Fibroblast of lung (primary cell): ENCODE data around the gene THEM5. TPM values are rescaled to one million over a fixed set of nuclear protein-coding genes. Genes with fewer than 3 reads are reported as not detected.

Experiments used
- DNase-seq, 2 donors: peaks; one replicate each; pipeline versions ENCODE4 v3.0.0 to v3.0.0-alpha.2; 2010; ENCODE audit warnings: low read depth in 2 of 2
- H2AFZ ChIP-seq: 2 replicates; pipeline ENCODE4 v1.5.1; 2012; ENCODE audit warnings: low read length, control low read depth, inconsistent platforms
- H3K27ac ChIP-seq: 2 replicates; pipeline ENCODE4 v1.5.1; 2011; ENCODE audit warnings: low read length, control low read depth; ENCODE audit not compliant: insufficient read depth
- H3K27me3 ChIP-seq: 2 replicates; pipeline ENCODE4 v1.5.1; 2011; ENCODE audit warnings: mild to moderate bottlenecking, low read length; ENCODE audit not compliant: control insufficient read depth, insufficient read depth
- H3K36me3 ChIP-seq: 2 replicates; pipeline ENCODE4 v1.5.1; 2011; ENCODE audit warnings: low read length; ENCODE audit not compliant: control insufficient read depth, insufficient read depth
- H3K4me1 ChIP-seq: 2 replicates; pipeline ENCODE4 v1.5.1; 2011; ENCODE audit warnings: low read length; ENCODE audit not compliant: control insufficient read depth, insufficient read depth; ENCODE audit errors: extremely low read depth
- H3K4me2 ChIP-seq: 2 replicates; pipeline ENCODE4 v1.5.1; 2011; ENCODE audit warnings: low read length, control low read depth; ENCODE audit not compliant: insufficient read depth; ENCODE audit errors: extremely low read depth
- H3K4me3 ChIP-seq, 4 experiments: fragments of 200-600 bp in 1 of 4; sonication (generic) in 1 of 4; replicated peaks in 1 of 4; 2 replicates each; pipeline ENCODE4 v1.5.1; 2011 to 2016; ENCODE audit warnings: low read length in 4 of 4, low read depth in 3 of 4, mild to moderate bottlenecking in 3 of 4, control low read depth in 2 of 4, inconsistent platforms in 1 of 4, mixed read lengths in 1 of 4; ENCODE audit not compliant: insufficient read depth in 1 of 4; ENCODE audit errors: control extremely low read depth in 1 of 4
- H3K79me2 ChIP-seq: 2 replicates; pipeline ENCODE4 v1.5.1; 2012; ENCODE audit warnings: mild to moderate bottlenecking, low read length, inconsistent platforms; ENCODE audit not compliant: control insufficient read depth, insufficient read depth
- H3K9ac ChIP-seq: 2 replicates; pipeline ENCODE4 v1.5.1; 2011; ENCODE audit warnings: mild to moderate bottlenecking, low read length, control low read depth; ENCODE audit not compliant: insufficient read depth
- H3K9me3 ChIP-seq: 2 replicates; pipeline ENCODE4 v1.5.1; 2012; ENCODE audit warnings: low read depth, low read length; ENCODE audit not compliant: control insufficient read depth, insufficient read depth
- H4K20me1 ChIP-seq: 2 replicates; pipeline ENCODE4 v1.5.1; 2011; ENCODE audit warnings: low read length; ENCODE audit not compliant: control insufficient read depth, insufficient read depth; ENCODE audit errors: extremely low read depth
- EZH2 ChIP-seq: IDR thresholded peaks from 2 replicates; pipeline ENCODE4 v1.5.1; 2012; ENCODE audit warnings: low read length, control low read depth, mild to moderate bottlenecking; ENCODE audit errors: missing control alignments
- polyA plus RNA-seq, 2 donors: library from polyadenylated mRNA; depleted of rRNA in 1 of 2; stranded (reverse) in 1 of 2; unstranded in 1 of 2; fragments of >200 nt; gene quantifications; 2 replicates each; pipeline ENCODE4 v1.2.1, GENCODE V29; 2011 to 2012; ENCODE audit warnings: missing spikeins in 1 of 2
- total RNA-seq: library from RNA; depleted of rRNA; stranded (reverse); fragments of >200 nt; gene quantifications from 2 replicates; pipeline ENCODE4 v1.2.1, GENCODE V29; 2014
- TF ChIP-seq, protein P1 (sequence below), 2 donors: IDR thresholded peaks in 1 of 2; conservative IDR thresholded peaks in 1 of 2; 1 replicate in 1 of 2; 2 replicates in 1 of 2; pipeline ENCODE4 v1.5.1; 2011 to 2012; ENCODE audit warnings: low read length in 2 of 2, control low read depth in 1 of 2, inconsistent platforms in 1 of 2, low read depth in 1 of 2, mild to moderate bottlenecking in 1 of 2

The THEM5 gene
- total and polyA plus RNA-seq, 2 donors (not counting 1 experiment from before 2014, with no cell fraction given) = not detected

DNA sequence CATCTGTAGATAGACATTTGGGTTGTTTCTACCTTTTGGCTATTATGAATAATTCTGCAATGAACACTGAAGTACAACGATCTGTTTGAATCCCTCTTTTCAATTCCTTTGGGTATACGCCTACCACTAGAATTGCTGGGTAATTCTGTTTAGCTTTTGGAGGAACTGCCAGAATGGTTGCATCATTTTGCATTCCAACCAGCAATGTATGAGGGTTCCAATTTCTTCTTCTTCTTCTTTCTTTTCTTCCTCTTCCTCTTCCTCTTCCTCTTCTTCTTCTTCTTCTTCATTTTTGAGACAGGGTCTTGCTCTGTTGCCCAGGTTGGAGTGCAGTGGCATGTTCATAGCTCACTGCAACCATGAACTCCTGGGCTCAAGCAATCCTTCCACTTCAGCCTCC lies 13.8 kb upstream of the THEM5 start:
- TF ChIP-seq EZH2 = no peak
- TF ChIP-seq, protein P1, sequence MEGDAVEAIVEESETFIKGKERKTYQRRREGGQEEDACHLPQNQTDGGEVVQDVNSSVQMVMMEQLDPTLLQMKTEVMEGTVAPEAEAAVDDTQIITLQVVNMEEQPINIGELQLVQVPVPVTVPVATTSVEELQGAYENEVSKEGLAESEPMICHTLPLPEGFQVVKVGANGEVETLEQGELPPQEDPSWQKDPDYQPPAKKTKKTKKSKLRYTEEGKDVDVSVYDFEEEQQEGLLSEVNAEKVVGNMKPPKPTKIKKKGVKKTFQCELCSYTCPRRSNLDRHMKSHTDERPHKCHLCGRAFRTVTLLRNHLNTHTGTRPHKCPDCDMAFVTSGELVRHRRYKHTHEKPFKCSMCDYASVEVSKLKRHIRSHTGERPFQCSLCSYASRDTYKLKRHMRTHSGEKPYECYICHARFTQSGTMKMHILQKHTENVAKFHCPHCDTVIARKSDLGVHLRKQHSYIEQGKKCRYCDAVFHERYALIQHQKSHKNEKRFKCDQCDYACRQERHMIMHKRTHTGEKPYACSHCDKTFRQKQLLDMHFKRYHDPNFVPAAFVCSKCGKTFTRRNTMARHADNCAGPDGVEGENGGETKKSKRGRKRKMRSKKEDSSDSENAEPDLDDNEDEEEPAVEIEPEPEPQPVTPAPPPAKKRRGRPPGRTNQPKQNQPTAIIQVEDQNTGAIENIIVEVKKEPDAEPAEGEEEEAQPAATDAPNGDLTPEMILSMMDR (conservative IDR thresholded peaks at IDR 0.05 in 1 of 2, IDR thresholded peaks at IDR 0.05 in 1 of 2; ENCODE audit: low read depth in 1 of 2, low read length in 2 of 2) = no peak
- DNase-seq = peak in 1 of 2 donors; percentile 37
- Histone ChIP-seq H3K9ac (no peak overlapping the region), H3K4me1 (peaks cover 2% of the 10 kb centered on the region), H3K27ac (no peak overlapping the region), H3K4me3 (no peak overlapping the region), H3K4me2 (no peak overlapping the region), H3K27me3 (no peaks in the 10 kb centered on the region), H4K20me1 (no peaks in the 10 kb centered on the region), H2AFZ (no peak overlapping the region), H3K79me2 (no peaks in the 10 kb centered on the region), H3K9me3 (no peaks in the 10 kb centered on the region), H3K36me3 (no peaks in the 10 kb centered on the region)

- no peaks in the 10 kb centered on the region for H3K36me3 ChIP-seq
- no peak overlapping the region for H3K4me2 ChIP-seq
- H3K79me2 ChIP-seq = no peaks in the 10 kb centered on the region
- TF ChIP-seq, protein P1 (conservative IDR thresholded peaks at IDR 0.05 in 1 of 2, IDR thresholded peaks at IDR 0.05 in 1 of 2; ENCODE audit: low read depth in 1 of 2, low read length in 2 of 2) = no peak
- TF ChIP-seq EZH2 = no peak
- no peaks in the 10 kb centered on the region for H3K9me3 ChIP-seq
- no peak for DNase-seq
- no peak overlapping the region for H3K9ac ChIP-seq
- peaks cover 2% of the 10 kb centered on the region for H3K4me1 ChIP-seq
- H3K27me3 ChIP-seq = peaks cover 2% of the 10 kb centered on the region
- H3K27ac ChIP-seq = no peak overlapping the region
- no peaks in the 10 kb centered on the region for H4K20me1 ChIP-seq
- no peak overlapping the region for H2AFZ ChIP-seq
- no peak overlapping the region for H3K4me3 ChIP-seq
Observed at GRCh38 chr1:151864411-151864810, 10.9 kb upstream of the THEM5 start.

DNA sequence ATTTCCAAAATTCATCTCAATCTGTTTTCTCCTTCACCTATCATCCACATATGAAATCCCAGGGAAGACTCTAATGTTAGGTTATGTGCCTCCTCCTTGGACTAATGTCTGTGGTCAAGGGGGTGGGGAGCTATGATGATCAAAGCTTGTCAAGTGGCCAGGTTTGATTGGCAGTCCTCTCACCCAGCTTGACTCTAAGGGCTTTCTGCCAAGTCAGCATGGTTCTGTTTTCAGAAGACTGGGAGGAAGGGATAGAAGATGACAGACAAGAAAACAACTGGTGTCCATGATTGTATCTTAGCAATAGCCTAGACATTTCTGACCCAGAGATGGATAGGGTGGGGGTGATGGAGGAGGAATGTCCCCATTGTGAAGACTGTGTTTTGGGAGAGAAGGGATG lies 9.1 kb upstream of the THEM5 start:
- Histone ChIP-seq H3K79me2 (no peaks in the 10 kb centered on the region), H3K9ac (no peak overlapping the region), H3K27me3 (peaks cover 5% of the 10 kb centered on the region), H4K20me1 (no peaks in the 10 kb centered on the region), H3K4me1 (no peaks in the 10 kb centered on the region), H3K9me3 (no peaks in the 10 kb centered on the region), H3K4me2 (no peak overlapping the region), H3K27ac (no peak overlapping the region), H3K36me3 (no peaks in the 10 kb centered on the region), H2AFZ (no peak overlapping the region), H3K4me3 (no peak overlapping the region)
- TF ChIP-seq EZH2 = no peak
- TF ChIP-seq, protein P1 (conservative IDR thresholded peaks at IDR 0.05 in 1 of 2, IDR thresholded peaks at IDR 0.05 in 1 of 2; ENCODE audit: low read depth in 1 of 2, low read length in 2 of 2) = no peak
- no peak for DNase-seq
